GM19324 (cell line): ENCODE results near the gene PHPT1.
"Not testable (repeated sequence)": the region's sequence is repeated elsewhere in the genome, so short reads cannot be mapped to it uniquely, and the experiment has no call there.

Experiments
- ATAC-seq: cut with Tn5 transposase; IDR thresholded peaks from one replicate; pipeline ENCODE4 v1.9.1; 2021; ENCODE audit warnings: mild to moderate bottlenecking, moderate library complexity; ENCODE audit not compliant: unreplicated experiment, low FRiP score

PHPT1 gene

GRCh38 chr9:136821826-136822544 is 27.2 kb upstream of the PHPT1 start:
- no peak for ATAC-seq

DNA sequence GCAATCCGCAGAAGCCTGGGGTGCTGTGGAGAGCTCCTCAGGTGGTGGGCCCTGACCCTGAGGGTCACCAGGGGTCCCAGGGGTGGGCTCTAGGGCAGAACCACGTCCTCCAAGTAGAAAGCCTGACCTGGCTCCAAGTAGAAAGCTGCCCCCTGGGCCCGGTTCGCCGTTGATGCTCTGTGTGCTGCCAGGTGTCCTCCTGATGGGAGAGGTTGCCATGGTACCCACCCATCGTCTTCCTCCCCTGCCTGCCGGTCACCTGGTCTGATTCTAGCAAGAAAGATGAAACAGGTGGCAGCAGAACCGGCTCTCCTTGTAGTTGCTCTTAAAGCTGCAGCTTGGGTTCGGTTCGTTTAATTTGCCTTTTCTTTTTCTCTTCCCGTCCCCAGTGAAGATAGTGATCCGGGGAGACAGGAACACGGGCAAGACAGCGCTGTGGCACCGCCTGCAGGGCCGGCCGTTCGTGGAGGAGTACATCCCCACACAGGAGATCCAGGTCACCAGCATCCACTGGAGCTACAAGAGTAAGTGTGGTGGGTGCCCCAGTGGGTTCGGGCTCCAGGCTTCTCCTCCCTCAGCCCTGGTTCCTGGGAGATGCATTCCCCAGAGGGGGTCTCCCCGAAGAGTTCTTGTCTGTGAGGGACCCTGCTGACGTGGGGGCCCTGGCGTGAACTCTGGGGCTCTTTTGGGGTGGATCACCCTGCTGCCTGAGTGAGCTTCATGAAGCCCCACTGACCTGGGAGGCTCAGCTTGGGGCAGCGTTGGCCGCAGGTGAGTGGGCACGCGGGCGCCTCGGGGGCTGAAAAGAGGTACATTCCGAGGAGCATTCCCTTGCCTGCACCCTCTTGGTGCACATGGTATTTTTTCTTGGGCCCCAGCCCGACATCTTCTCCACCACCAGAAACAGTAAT is 25.8 kb upstream of the PHPT1 start:
- no peak for ATAC-seq

- no peak for ATAC-seq
These were observed 24.5 kb upstream of the PHPT1 start for GRCh38 chr9:136824496-136825225.

GRCh38 chr9:136825295-136826187 is 23.7 kb upstream of the PHPT1 start:
- no peak for ATAC-seq

GRCh38 chr9:136826188-136826541 is 23.0 kb upstream of the PHPT1 start:
- no peak for ATAC-seq

- no peak for ATAC-seq
These were observed 22.3 kb upstream of the PHPT1 start for GRCh38 chr9:136826703-136827582.

- no peak for ATAC-seq
These were observed 21.3 kb upstream of the PHPT1 start for GRCh38 chr9:136827794-136828473.

- ATAC-seq, result no peak
These were observed 20.6 kb upstream of the PHPT1 start for GRCh38 chr9:136828474-136829140.

DNA sequence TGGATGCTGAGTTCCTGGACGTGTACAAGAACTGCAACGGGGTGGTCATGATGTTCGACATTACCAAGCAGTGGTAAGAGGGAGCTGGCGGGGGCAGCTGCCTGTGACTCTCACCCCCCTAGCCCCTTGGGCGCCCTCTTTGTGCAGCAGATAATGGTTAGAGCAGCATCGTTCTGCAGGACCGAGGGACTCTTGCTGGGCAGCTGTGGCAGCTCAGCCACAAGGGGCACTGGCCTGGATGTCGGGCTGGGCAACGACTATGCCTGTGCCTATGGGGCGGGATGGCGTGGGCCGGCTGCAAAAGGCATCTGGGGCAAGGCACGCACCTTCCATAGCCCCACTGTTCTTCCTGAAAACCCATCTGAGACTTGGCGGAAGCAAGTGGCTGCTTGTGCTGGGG is 19.8 kb upstream of the PHPT1 start:
- ATAC-seq, result no peak

- no peak for ATAC-seq
These were observed 19.0 kb upstream of the PHPT1 start for GRCh38 chr9:136829981-136830885.

DNA sequence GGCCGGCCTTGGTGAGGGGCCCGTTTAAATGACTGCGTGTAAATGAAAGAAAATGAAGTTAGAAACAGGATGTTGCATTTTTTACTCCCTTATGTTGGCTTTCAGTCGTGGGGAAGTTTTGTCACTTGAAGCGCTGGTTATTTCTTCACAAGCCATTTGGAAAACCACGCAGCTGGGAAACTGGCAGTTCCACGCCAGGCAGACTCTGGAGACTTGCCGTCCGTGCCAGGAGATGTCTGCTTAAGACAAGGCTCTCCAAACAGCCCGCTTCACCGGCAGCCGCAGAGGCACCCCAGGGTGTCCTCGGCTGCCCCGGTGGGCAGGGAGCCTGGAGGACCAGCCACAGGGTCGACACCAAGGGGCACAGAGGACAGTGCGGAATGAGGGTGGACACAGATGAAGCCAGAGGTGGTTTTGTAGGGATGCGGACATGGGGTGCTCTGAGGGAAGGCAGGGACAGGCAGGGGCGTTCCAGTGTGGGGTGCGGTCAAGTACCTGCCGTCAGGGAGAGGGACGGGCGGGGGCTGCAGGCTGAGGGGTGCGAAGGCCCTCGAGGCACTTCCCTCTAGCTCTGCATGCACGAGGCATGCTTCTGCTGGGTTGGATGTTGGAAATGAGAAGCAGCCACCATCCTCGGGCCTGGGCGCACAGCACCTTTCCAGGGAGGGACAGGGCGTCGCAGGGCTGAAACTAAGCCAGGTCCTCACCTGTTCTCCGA is 18.0 kb upstream of the PHPT1 start:
- no peak for ATAC-seq

DNA sequence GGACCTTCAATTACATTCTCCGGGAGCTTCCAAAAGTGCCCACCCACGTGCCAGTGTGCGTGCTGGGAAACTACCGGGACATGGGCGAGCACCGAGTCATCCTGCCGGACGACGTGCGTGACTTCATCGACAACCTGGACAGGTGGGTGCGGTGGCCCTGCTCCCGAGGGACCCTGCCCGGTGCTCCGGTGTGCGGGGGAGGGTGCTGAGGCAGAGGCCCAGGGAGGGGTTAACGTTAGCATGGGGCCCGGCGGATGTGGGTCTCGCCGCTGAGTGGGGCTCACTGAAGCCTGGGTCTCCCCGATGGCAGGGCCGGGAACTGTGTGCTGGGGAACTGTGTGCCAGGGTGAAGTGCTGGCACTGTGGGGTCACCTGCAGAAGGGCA is 17.5 kb upstream of the PHPT1 start:
- no peak for ATAC-seq

- no peak for ATAC-seq
These were observed 16.6 kb upstream of the PHPT1 start for GRCh38 chr9:136832581-136832980.

DNA sequence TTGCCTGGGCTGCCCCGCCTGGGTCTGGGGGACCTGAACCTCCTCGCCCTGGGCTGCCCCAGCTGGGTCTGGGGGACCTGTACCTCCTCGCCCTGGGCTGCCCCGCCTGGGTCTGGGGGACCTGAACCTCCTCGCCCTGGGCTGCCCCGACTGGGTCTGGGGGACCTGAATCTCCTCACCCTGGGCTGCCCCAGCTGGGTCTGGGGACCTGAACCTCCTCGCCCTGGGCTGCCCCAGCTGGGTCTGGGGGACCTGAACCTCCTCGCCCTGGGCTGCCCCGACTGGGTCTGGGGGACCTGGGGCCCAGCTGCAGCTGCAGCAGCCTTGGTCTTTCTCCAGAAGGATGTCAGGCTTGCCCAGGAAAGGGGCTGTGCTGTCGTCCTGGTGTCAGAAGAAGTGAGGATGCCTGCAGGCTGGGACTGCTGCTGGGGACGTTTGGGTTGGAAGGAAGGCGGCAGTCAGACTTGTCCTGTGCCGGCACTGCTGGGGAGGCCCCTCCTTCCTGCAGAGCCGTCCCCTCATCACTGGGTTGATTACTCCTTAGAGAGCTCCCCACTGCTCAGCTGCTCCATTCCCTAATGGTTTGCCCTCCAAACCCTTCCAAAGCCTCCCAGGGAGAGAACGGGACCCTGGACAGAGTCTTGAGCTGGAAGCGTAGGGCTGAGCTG is 15.7 kb upstream of the PHPT1 start:
- ATAC-seq, result not testable (repeated sequence)

GRCh38 chr9:136835162-136835931 is 13.9 kb upstream of the PHPT1 start:
- no peak for ATAC-seq
